ENCODE results near the gene FAM168A. TPM values are rescaled to one million over a fixed set of nuclear protein-coding genes. Genes with fewer than 3 reads are reported as not detected.

The FAM168A gene
- total RNA-seq, 1 experiment from 2014 or later = 62.8 TPM

DNA sequence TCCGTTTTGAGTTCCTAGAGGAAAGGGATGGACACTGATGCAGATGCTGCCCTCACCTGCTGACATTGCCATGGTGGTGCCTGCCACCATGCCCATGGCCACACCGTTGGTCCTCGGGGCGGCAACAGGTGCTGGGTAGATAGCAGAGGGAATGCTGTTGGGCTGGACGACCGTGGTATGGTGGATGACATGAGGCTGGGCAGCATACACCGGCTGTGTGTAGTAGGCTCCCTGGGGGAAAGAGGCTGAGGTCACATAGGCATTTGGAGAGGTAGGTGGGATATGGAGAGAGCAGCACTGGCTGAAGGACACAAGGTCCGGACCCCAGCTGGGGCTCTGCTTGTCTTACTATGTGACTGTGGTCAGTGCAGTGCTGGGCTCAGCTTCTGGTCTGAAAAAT, 188.5 kb downstream of the FAM168A start:
- DNase-seq (ENCODE audit: low read depth, low spot score) = no peak
- Histone ChIP-seq H3K27ac (ENCODE audit: low read length) (no peak overlapping the region), H3K27me3 (ENCODE audit: control insufficient read depth, insufficient read depth, low read length) (no peaks in the 10 kb centered on the region), H3K36me3 (ENCODE audit: control insufficient read depth, insufficient read depth, low read length) (no peaks in the 10 kb centered on the region), H3K4me3 (ENCODE audit: low read depth in 2 of 2, low read length in 2 of 2) (no peak overlapping the region), H3K9me3 (ENCODE audit: control insufficient read depth, insufficient read depth, low read depth, low read length) (no peaks in the 10 kb centered on the region), H3K4me1 (ENCODE audit: control insufficient read depth, insufficient read depth, low read length) (no peaks in the 10 kb centered on the region)
- ChIA-PET POLR2A (no interaction called here), CTCF (no interaction called here)
- ATAC-seq = no peak
- TF ChIP-seq TCF7L2 (IDR thresholded peaks at IDR 0.05; ENCODE audit: low read depth, low read length) = no peak
- in situ Hi-C loops (cut with HindIII; ENCODE audit: low pct_unique_long_range_greater_than_20kb, low sequenced_read_pairs) (no loop called here), intact Hi-C loops (cut with micrococcal nuclease; ENCODE audit: unreplicated experiment) (no loop called here)
- BruUV-seq (replicated peaks) = no TSS peak

DNA sequence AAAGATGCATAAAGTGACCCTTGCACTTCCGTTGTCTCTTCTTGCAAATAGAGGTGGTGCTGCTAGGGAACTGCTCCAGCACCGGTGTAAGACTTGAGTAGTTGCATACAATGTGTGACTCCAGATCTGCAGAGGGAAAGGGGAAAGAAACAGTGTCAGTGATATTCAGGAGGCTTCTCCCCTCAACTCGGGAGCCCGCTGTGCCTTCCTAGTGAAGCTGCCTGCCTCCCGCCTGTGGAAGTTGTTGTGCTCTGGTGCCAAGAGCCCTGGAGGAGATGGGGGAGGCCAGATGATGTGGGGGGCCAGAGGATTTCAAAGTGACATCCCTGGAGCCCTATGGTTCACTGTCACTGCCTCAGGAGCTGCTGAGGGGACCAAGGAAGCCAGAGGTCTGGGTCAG, 191.3 kb downstream of the FAM168A start:
- H3K9me3 ChIP-seq (ENCODE audit: control insufficient read depth, insufficient read depth, low read depth, low read length) = no peaks in the 10 kb centered on the region
- ChIA-PET POLR2A (no interaction called here), CTCF (interaction anchor here (0.9 kb wide), 1 partner anchor 56 kb away, joined by 3 read pairs; no protein-coding TSS in a partner anchor)
- in situ Hi-C loops (cut with HindIII; ENCODE audit: low pct_unique_long_range_greater_than_20kb, low sequenced_read_pairs) (no loop called here), intact Hi-C loops (cut with micrococcal nuclease; ENCODE audit: unreplicated experiment) (no loop called here)
- no TSS peak for BruUV-seq (replicated peaks)
- TF ChIP-seq, protein P1, sequence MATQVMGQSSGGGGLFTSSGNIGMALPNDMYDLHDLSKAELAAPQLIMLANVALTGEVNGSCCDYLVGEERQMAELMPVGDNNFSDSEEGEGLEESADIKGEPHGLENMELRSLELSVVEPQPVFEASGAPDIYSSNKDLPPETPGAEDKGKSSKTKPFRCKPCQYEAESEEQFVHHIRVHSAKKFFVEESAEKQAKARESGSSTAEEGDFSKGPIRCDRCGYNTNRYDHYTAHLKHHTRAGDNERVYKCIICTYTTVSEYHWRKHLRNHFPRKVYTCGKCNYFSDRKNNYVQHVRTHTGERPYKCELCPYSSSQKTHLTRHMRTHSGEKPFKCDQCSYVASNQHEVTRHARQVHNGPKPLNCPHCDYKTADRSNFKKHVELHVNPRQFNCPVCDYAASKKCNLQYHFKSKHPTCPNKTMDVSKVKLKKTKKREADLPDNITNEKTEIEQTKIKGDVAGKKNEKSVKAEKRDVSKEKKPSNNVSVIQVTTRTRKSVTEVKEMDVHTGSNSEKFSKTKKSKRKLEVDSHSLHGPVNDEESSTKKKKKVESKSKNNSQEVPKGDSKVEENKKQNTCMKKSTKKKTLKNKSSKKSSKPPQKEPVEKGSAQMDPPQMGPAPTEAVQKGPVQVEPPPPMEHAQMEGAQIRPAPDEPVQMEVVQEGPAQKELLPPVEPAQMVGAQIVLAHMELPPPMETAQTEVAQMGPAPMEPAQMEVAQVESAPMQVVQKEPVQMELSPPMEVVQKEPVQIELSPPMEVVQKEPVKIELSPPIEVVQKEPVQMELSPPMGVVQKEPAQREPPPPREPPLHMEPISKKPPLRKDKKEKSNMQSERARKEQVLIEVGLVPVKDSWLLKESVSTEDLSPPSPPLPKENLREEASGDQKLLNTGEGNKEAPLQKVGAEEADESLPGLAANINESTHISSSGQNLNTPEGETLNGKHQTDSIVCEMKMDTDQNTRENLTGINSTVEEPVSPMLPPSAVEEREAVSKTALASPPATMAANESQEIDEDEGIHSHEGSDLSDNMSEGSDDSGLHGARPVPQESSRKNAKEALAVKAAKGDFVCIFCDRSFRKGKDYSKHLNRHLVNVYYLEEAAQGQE (IDR thresholded peaks at IDR 0.05; ENCODE audit: insufficient read depth in 1 of 2, low read depth in 2 of 2, low read length in 1 of 2) = no peak
- TF ChIP-seq, protein P2, sequence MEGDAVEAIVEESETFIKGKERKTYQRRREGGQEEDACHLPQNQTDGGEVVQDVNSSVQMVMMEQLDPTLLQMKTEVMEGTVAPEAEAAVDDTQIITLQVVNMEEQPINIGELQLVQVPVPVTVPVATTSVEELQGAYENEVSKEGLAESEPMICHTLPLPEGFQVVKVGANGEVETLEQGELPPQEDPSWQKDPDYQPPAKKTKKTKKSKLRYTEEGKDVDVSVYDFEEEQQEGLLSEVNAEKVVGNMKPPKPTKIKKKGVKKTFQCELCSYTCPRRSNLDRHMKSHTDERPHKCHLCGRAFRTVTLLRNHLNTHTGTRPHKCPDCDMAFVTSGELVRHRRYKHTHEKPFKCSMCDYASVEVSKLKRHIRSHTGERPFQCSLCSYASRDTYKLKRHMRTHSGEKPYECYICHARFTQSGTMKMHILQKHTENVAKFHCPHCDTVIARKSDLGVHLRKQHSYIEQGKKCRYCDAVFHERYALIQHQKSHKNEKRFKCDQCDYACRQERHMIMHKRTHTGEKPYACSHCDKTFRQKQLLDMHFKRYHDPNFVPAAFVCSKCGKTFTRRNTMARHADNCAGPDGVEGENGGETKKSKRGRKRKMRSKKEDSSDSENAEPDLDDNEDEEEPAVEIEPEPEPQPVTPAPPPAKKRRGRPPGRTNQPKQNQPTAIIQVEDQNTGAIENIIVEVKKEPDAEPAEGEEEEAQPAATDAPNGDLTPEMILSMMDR (IDR thresholded peaks at IDR 0.05) = no peak
- TF ChIP-seq SIN3A (IDR thresholded peaks at IDR 0.05; ENCODE audit: borderline replicate concordance, insufficient read depth, low read depth, low read length) (no peak), POLR2AphosphoS5 (IDR thresholded peaks at IDR 0.05; ENCODE audit: low read depth, low read length) (no peak), TCF7L2 (IDR thresholded peaks at IDR 0.05; ENCODE audit: low read depth, low read length) (no peak)
- H3K27ac ChIP-seq (ENCODE audit: low read length) = no peak overlapping the region
- no peaks in the 10 kb centered on the region for H3K4me1 ChIP-seq (ENCODE audit: control insufficient read depth, insufficient read depth, low read length)
- no peaks in the 10 kb centered on the region for H3K27me3 ChIP-seq (ENCODE audit: control insufficient read depth, insufficient read depth, low read length)
- H3K4me3 ChIP-seq (ENCODE audit: low read depth in 2 of 2, low read length in 2 of 2) = no peak overlapping the region
- ATAC-seq (no peak), DNase-seq (ENCODE audit: low read depth, low spot score) (no peak)
- no peaks in the 10 kb centered on the region; the same call in 1 of the 2 replicates for H3K36me3 ChIP-seq (ENCODE audit: control insufficient read depth, insufficient read depth, low read length)

DNA sequence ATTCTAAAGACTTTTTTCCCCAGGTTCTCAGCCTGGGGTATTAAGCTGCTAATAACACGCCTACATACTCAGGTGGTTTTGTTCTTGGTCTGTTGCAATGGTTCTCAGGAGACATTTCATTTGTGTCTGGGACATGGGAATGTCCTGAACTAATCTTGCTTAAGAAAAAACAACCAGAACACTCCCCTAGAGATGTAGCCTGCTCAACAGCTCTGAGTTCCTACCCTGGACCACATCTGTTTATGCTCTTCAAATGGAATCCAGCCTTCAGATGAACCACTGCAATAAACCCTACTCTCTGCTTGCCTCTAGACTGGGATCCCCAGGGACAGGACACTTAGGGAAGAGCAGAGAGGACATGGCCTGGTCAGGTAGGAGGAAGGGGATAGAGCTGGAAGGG, 191.8 kb downstream of the FAM168A start:
- ATAC-seq (no peak), DNase-seq (ENCODE audit: low read depth, low spot score) (no peak)
- CTCF ChIA-PET = interaction anchor here (0.5 kb wide), 1 partner anchor 24 kb away, joined by 5 read pairs; no protein-coding TSS in a partner anchor
- H3K36me3 ChIP-seq (ENCODE audit: control insufficient read depth, insufficient read depth, low read length) = no peaks in the 10 kb centered on the region; the same call in 1 of the 2 replicates
- no peaks in the 10 kb centered on the region for H3K4me1 ChIP-seq (ENCODE audit: control insufficient read depth, insufficient read depth, low read length)
- intact Hi-C loops (cut with micrococcal nuclease; ENCODE audit: unreplicated experiment) = no loop called here
- no peak overlapping the region for H3K27ac ChIP-seq (ENCODE audit: low read length)
- H3K27me3 ChIP-seq (ENCODE audit: control insufficient read depth, insufficient read depth, low read length) = no peaks in the 10 kb centered on the region
- TF ChIP-seq, protein P1 (IDR thresholded peaks at IDR 0.05; ENCODE audit: insufficient read depth in 1 of 2, low read depth in 2 of 2, low read length in 1 of 2) = no peak
- TF ChIP-seq SIN3A (IDR thresholded peaks at IDR 0.05; ENCODE audit: borderline replicate concordance, insufficient read depth, low read depth, low read length) (no peak), POLR2AphosphoS5 (IDR thresholded peaks at IDR 0.05; ENCODE audit: low read depth, low read length) (no peak), TCF7L2 (IDR thresholded peaks at IDR 0.05; ENCODE audit: low read depth, low read length) (no peak)
- TF ChIP-seq, protein P2 (IDR thresholded peaks at IDR 0.05) = no peak
- POLR2A ChIA-PET = no interaction called here
- no TSS peak for BruUV-seq (replicated peaks)
- H3K4me3 ChIP-seq (ENCODE audit: low read depth in 2 of 2, low read length in 2 of 2) = no peak overlapping the region
- in situ Hi-C loops (cut with HindIII; ENCODE audit: low pct_unique_long_range_greater_than_20kb, low sequenced_read_pairs) = no loop called here
- H3K9me3 ChIP-seq (ENCODE audit: control insufficient read depth, insufficient read depth, low read depth, low read length) = no peaks in the 10 kb centered on the region
